HTR-8/SVneo (cell line): ENCODE measurements around the gene ACOT7.

Experiments
- DNase-seq: peaks from one replicate; pipeline ENCODE4 v3.0.0; 2011; ENCODE audit warnings: low spot score, mixed read lengths; ENCODE audit not compliant: insufficient read length
- FAIRE-seq: peaks from 2 replicates; lab custom pipeline; 2011; peaks lifted over from hg19 to GRCh38; lab: Jason Lieb, UNC

ACOT7 gene

GRCh38 chr1:6424619-6425593 is 31.3 kb upstream of the ACOT7 start, which contains the start of gene ESPN:
Gene ESPN, plus strand, starts transcription at chr1:6424776. Its CDS starts 180 bp downstream, at chr1:6424956.
- no peak for DNase-seq
- no peak for FAIRE-seq

- no peak for FAIRE-seq
- DNase-seq = no peak
Measured at GRCh38 chr1:6424000-6424565, 30.5 kb upstream of the ACOT7 start.

- peak; percentile 57 for FAIRE-seq
- DNase-seq = peak; percentile 73
Measured at GRCh38 chr1:6423321-6423999, 29.9 kb upstream of the ACOT7 start.

GRCh38 chr1:6421266-6421665 is 27.7 kb upstream of the ACOT7 start:
- FAIRE-seq (no peak), DNase-seq (no peak)

GRCh38 chr1:6420454-6421042 is 27.0 kb upstream of the ACOT7 start:
- DNase-seq (no peak), FAIRE-seq (no peak)

- FAIRE-seq (no peak), DNase-seq (no peak)
Measured at GRCh38 chr1:6419804-6420453, 26.4 kb upstream of the ACOT7 start, which contains the start of gene HES2. Gene HES2, minus strand, starts transcription at chr1:6419919. Its CDS starts 99 bp downstream, at chr1:6419820.

GRCh38 chr1:6419397-6419803 is 25.8 kb upstream of the ACOT7 start:
- DNase-seq = no peak
- no peak for FAIRE-seq

- no peak for DNase-seq
- FAIRE-seq = no peak
Measured at GRCh38 chr1:6418668-6419396, 25.3 kb upstream of the ACOT7 start.

- no peak for FAIRE-seq
- no peak for DNase-seq
Measured at GRCh38 chr1:6417961-6418667, 24.5 kb upstream of the ACOT7 start.

- DNase-seq (no peak), FAIRE-seq (no peak)
Measured at GRCh38 chr1:6416906-6417305, 23.3 kb upstream of the ACOT7 start.

GRCh38 chr1:6416295-6416656 is 22.7 kb upstream of the ACOT7 start:
- DNase-seq (no peak), FAIRE-seq (no peak)

- FAIRE-seq = no peak
- no peak for DNase-seq
Measured at GRCh38 chr1:6414881-6415626, 21.5 kb upstream of the ACOT7 start.

- FAIRE-seq = peak; percentile 16
- peak; percentile 53 for DNase-seq
Measured at GRCh38 chr1:6414443-6414844, 20.9 kb upstream of the ACOT7 start.

GRCh38 chr1:6412896-6413295 is 19.3 kb upstream of the ACOT7 start:
- no peak for DNase-seq
- FAIRE-seq = no peak

- no peak for FAIRE-seq
- DNase-seq = no peak
Measured at GRCh38 chr1:6410248-6410893, 16.8 kb upstream of the ACOT7 start.

GRCh38 chr1:6409733-6410132 is 16.2 kb upstream of the ACOT7 start:
- no peak for FAIRE-seq
- no peak for DNase-seq

GRCh38 chr1:6409053-6409452 is 15.5 kb upstream of the ACOT7 start:
- DNase-seq (no peak), FAIRE-seq (no peak)

GRCh38 chr1:6408023-6408422 is 14.5 kb upstream of the ACOT7 start:
- FAIRE-seq = no peak

More at GRCh38 chr1:6408023-6408422, 14.5 kb upstream of the ACOT7 start:
- DNase-seq = no peak
